ENCODE data around the gene HPCAL1. TPM values are rescaled to one million over a fixed set of nuclear protein-coding genes. Genes with fewer than 3 reads are reported as not detected.

HPCAL1 gene
- total RNA-seq, 1 donor from 2014 or later: 160 TPM

DNA sequence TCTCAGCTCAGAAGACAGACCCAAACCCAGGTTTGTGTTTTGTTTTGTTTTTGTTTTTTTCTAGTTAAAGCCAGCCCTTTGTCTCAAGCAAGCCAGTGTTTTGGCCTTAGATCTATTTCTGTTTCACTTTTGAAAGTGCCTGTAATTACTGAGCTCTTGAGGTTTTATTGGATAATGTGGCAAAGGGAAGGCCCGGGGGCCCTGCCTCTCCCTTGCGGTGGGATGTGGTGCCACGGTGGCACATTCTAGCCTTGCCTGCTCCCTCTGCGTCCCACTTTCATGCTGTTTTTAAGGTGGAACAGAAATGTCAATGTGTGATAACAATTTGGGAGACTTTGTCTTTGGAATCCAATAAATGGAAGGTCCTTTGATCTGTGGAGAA is 2.5 kb downstream of the HPCAL1 start:
- TF ChIP-seq, protein P1, sequence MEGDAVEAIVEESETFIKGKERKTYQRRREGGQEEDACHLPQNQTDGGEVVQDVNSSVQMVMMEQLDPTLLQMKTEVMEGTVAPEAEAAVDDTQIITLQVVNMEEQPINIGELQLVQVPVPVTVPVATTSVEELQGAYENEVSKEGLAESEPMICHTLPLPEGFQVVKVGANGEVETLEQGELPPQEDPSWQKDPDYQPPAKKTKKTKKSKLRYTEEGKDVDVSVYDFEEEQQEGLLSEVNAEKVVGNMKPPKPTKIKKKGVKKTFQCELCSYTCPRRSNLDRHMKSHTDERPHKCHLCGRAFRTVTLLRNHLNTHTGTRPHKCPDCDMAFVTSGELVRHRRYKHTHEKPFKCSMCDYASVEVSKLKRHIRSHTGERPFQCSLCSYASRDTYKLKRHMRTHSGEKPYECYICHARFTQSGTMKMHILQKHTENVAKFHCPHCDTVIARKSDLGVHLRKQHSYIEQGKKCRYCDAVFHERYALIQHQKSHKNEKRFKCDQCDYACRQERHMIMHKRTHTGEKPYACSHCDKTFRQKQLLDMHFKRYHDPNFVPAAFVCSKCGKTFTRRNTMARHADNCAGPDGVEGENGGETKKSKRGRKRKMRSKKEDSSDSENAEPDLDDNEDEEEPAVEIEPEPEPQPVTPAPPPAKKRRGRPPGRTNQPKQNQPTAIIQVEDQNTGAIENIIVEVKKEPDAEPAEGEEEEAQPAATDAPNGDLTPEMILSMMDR (IDR thresholded peaks at IDR 0.05): no peak
- intact Hi-C loops (cut with DNase I): no loop called here
- no peak for DNase-seq
- H3K4me1 ChIP-seq: peaks cover 53% of the 10 kb centered on the region
- ATAC-seq: no peak
- no peaks in the 10 kb centered on the region for H3K9me3 ChIP-seq
- H3K27me3 ChIP-seq: no peaks in the 10 kb centered on the region
- peak overlapping the region; percentile 83 for H3K4me3 ChIP-seq
- no peaks in the 10 kb centered on the region for H3K36me3 ChIP-seq
- peak overlapping the region; percentile 88 for H3K27ac ChIP-seq

DNA sequence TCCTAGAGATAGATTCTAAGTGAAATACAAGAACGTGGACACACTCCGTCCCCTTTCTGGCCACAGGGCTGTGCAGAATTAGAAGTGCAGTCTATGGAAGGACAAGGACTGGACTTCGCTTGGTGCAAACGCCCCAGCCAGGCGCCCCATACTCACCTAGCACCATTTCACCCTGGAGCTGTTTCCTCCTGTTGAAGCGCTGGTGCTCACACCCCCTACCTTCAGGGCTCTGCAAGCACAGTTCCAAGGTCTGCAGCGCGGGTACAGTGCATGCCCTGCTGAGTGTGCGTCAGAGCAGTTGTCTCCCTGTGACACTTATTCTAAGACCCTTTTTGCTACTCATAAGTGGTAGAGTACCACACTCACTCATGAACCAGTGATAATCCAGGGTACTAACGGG is 3.0 kb downstream of the HPCAL1 start:
- Histone ChIP-seq H3K4me1 (peaks cover 53% of the 10 kb centered on the region), H3K27me3 (no peaks in the 10 kb centered on the region), H3K36me3 (no peaks in the 10 kb centered on the region), H3K27ac (peak overlapping the region; percentile 88), H3K9me3 (no peaks in the 10 kb centered on the region), H3K4me3 (peak overlapping the region; percentile 83)
- intact Hi-C loops (cut with DNase I): no loop called here
- DNase-seq: no peak
- no peak for ATAC-seq
- TF ChIP-seq, protein P1 (IDR thresholded peaks at IDR 0.05): peak; percentile 20

DNA sequence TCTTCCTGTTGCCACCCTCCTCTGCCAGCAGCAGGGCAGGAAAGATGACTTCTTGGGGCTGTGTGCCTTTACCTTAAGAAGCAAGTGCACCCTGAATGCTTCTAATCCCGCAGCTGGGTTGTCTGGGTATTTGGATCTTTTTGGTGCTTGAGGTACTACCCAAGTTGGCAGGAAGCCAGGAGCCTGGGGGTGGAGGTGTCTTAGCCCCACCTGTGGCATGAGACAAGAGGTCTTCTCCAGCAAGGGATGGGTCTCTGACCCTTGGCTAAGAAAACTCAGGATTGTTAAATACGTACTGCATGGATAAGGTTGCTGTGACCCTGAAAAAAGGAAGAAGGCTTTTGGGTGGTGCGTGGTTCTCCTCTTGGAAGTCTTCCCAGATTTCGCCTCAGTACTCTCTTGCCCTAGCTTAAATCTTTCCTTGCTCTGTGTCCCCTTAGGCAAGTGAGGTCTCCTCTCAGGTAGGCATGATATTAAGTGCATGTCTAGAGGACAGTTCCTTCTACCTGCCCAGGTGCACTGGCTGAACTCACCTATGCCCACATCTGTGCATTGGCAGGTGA is 4.3 kb downstream of the HPCAL1 start:
- no peak overlapping the region for H3K27ac ChIP-seq
- no peak for DNase-seq

DNA sequence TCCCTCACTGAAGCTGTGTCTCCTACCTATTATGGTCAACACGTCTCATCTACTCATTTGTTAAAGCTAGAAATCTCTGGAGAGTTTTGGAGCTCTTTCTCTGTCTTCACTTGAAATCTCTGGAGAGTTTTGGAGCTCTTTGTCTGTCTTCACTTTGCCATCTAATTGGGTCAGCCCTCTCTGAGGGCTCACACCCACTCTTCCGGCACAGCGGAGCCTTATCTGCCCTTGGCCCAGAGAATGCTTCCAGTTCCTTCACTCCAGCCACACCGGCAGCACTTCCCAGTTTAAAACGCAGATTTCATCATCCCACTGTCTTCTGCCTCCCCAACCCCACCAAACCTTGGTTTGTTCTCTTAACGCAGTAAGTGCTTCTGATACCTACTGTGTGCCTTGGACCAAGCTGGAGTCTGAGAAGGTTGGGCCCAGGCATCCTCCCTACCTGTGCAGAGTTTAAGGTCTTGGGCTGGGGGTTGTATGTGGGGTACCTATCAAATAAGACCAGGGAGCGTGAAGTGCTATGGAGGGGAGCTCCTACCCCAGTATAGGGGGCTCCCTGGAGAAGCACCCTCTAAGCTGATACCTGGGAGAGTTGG is 5.0 kb downstream of the HPCAL1 start:
- no peaks in the 10 kb centered on the region for H3K9me3 ChIP-seq
- H3K36me3 ChIP-seq: no peaks in the 10 kb centered on the region
- no peak overlapping the region for H3K27ac ChIP-seq
- TF ChIP-seq, protein P1 (IDR thresholded peaks at IDR 0.05): no peak
- no peak overlapping the region for H3K4me3 ChIP-seq
- no peak for DNase-seq
- no peaks in the 10 kb centered on the region for H3K27me3 ChIP-seq
- intact Hi-C loops (cut with DNase I): no loop called here
- peaks cover 45% of the 10 kb centered on the region for H3K4me1 ChIP-seq
- ATAC-seq: peak; percentile 59

More for the DNA sequence above, 4.3 kb downstream of the HPCAL1 start:
- TF ChIP-seq, protein P1 (IDR thresholded peaks at IDR 0.05): no peak
- Histone ChIP-seq H3K9me3 (no peaks in the 10 kb centered on the region), H3K4me3 (no peak overlapping the region), H3K36me3 (no peaks in the 10 kb centered on the region), H3K4me1 (peaks cover 47% of the 10 kb centered on the region), H3K27me3 (no peaks in the 10 kb centered on the region)
- intact Hi-C loops (cut with DNase I): no loop called here
- no peak for ATAC-seq

DNA sequence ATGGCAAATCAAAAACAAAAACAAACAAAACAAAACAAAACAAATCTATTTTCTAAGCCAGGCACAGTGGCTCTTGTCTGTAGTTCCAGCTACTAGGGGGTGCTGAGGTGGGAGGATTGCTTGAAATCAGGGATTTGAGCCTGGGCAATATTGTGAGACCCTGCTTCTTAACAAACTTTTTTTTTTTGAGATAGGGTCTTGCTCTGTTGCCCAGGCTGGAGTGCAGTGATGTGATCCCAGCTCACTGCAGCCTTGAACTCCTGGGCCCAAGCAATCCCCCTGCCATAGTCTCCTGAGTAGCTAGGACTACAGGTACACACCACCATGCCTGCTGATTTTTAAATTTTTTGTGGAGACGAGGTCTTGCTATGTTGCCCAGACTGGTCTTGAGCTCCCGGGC is 6.2 kb downstream of the HPCAL1 start:
- intact Hi-C loops (cut with DNase I): no loop called here
- no peak for DNase-seq
- TF ChIP-seq, protein P1 (IDR thresholded peaks at IDR 0.05): no peak
- H3K36me3 ChIP-seq: no peaks in the 10 kb centered on the region
- no peak for ATAC-seq
- no peak overlapping the region for H3K27ac ChIP-seq
- no peak overlapping the region for H3K4me3 ChIP-seq
- H3K4me1 ChIP-seq: peaks cover 45% of the 10 kb centered on the region
- H3K9me3 ChIP-seq: no peaks in the 10 kb centered on the region
- no peaks in the 10 kb centered on the region for H3K27me3 ChIP-seq
